ENCODE results near the gene UGT1A5.

UGT1A5 gene

DNA sequence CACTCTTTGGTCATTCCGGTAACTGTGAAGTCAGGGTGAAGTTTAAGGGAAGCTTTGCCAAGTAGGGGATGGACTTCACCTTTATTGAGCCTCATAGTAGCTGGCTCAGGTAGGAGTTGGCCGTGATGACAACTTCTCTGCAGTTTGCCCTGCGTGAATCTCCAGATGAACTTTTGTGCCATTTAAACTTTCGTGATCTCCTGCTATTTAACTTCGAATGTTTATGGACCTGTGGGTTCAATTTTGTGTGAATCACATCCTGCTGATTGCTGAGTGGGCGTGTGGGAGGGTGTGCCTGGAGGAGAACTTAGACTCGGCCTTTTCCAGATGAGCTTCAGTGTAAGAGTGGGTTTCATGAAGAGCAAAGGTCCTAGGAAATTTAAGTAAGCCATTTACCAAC lies 51.6 kb downstream of the UGT1A5 start:
- DNase-seq (ENCODE audit: low spot score in 2 of 2), result no peak
- Histone ChIP-seq H3K9me3 (no peaks in the 10 kb centered on the region), H3K4me1 (no peaks in the 10 kb centered on the region), H3K36me3 (replicated peaks) (no peaks in the 10 kb centered on the region), H3K4me3 (no peak overlapping the region), H3K27me3 (ENCODE audit: low read depth) (peaks cover 12% of the 10 kb centered on the region; the same call in 1 of the 2 replicates)
- in situ Hi-C loops (cut with MboI; ENCODE audit: low sequenced_read_pairs), result no loop called here

DNA sequence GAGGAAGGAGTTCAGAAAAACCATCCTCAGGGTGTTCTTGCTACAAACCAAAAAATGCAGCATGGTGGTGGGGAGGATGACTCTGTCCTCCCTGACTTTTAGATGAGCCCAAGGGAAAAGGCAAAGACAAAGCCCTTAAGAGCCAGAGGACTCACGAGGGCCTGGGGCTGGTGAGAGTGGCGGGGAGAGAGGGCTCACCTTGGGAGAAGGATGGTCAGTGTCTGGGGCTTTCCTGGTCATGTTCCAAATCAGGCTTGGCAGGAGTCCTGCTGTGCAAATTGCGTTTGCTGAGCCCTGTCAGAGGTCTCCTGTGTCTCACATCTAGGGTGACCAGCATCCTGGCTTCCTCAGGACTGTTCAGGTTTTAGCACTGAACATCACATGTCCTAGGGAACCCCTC lies 52.1 kb downstream of the UGT1A5 start:
- Histone ChIP-seq H3K4me1 (no peaks in the 10 kb centered on the region), H3K9me3 (no peaks in the 10 kb centered on the region), H3K27me3 (ENCODE audit: low read depth) (peaks cover 12% of the 10 kb centered on the region; the same call in 1 of the 2 replicates), H3K4me3 (no peak overlapping the region), H3K36me3 (replicated peaks) (no peaks in the 10 kb centered on the region)
- in situ Hi-C loops (cut with MboI; ENCODE audit: low sequenced_read_pairs), result no loop called here
- DNase-seq (ENCODE audit: low spot score in 2 of 2), result no peak

DNA sequence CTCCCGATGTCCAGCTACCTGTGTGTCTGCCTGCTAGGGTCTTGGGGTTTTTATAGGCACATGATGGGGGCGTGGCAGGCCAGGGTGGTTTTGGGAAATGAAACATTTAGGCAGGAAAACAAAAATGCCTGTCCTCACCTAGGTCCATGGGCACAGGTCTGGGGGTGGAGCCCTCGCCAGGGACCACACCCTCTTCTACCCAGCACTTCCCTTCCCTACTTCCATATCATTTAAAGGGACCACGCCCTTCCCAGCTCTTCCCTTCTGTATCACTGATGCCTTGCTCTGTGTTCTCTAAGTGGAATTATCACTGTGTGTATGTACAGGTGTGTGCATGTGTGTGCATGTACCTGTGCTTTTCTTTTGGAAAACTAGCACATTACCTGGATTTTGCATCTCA lies 53.7 kb downstream of the UGT1A5 start:
- in situ Hi-C loops (cut with MboI; ENCODE audit: low sequenced_read_pairs), result no loop called here
- Histone ChIP-seq H3K27me3 (ENCODE audit: low read depth) (peaks cover 12% of the 10 kb centered on the region; the same call in 1 of the 2 replicates), H3K4me1 (no peaks in the 10 kb centered on the region), H3K9me3 (no peaks in the 10 kb centered on the region), H3K4me3 (no peak overlapping the region), H3K36me3 (replicated peaks) (no peaks in the 10 kb centered on the region)
- no peak for DNase-seq (ENCODE audit: low spot score in 2 of 2)

DNA sequence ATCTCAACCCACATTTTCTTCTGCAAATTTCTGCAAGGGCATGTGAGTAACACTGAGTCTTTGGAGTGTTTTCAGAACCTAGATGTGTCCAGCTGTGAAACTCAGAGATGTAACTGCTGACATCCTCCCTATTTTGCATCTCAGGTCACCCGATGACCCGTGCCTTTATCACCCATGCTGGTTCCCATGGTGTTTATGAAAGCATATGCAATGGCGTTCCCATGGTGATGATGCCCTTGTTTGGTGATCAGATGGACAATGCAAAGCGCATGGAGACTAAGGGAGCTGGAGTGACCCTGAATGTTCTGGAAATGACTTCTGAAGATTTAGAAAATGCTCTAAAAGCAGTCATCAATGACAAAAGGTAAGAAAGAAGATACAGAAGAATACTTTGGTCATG lies 55.4 kb downstream of the UGT1A5 start:
- Histone ChIP-seq H3K9me3 (no peaks in the 10 kb centered on the region), H3K36me3 (replicated peaks) (no peaks in the 10 kb centered on the region), H3K27me3 (ENCODE audit: low read depth) (peaks cover 6% of the 10 kb centered on the region; the same call in 1 of the 2 replicates), H3K4me3 (no peak overlapping the region), H3K4me1 (no peaks in the 10 kb centered on the region)
- no peak for DNase-seq (ENCODE audit: low spot score in 2 of 2)
- in situ Hi-C loops (cut with MboI; ENCODE audit: low sequenced_read_pairs), result no loop called here

DNA sequence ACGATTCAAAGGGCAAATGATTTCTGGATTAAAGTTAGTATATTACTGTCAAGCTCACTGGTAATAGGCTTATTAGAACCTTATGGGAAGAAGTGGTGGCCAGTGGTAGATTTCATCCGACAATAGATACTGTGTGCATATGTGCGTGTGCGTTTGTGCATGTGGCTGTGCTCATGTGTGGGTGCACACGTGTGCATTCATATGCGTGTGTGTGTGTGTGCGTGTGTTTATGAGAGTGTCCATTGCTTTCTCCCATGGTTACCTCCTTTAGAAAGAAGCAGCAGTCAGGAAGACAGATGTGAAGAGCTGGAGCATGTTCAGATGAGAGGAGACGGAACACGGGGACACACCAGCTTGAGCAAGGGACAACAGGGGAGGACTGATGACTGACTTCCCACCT lies 56.6 kb downstream of the UGT1A5 start:
- in situ Hi-C loops (cut with MboI; ENCODE audit: low sequenced_read_pairs), result no loop called here
- no peaks in the 10 kb centered on the region for H3K9me3 ChIP-seq
- H3K4me3 ChIP-seq, result no peak overlapping the region
- H3K36me3 ChIP-seq (replicated peaks), result no peaks in the 10 kb centered on the region
- no peak for DNase-seq (ENCODE audit: low spot score in 2 of 2)
- no peaks in the 10 kb centered on the region for H3K27me3 ChIP-seq (ENCODE audit: low read depth)
- no peaks in the 10 kb centered on the region for H3K4me1 ChIP-seq

DNA sequence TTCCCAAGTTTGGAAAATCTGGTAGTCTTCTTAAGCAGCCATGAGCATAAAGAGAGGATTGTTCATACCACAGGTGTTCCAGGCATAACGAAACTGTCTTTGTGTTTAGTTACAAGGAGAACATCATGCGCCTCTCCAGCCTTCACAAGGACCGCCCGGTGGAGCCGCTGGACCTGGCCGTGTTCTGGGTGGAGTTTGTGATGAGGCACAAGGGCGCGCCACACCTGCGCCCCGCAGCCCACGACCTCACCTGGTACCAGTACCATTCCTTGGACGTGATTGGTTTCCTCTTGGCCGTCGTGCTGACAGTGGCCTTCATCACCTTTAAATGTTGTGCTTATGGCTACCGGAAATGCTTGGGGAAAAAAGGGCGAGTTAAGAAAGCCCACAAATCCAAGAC lies 59.4 kb downstream of the UGT1A5 start:
- in situ Hi-C loops (cut with MboI; ENCODE audit: low sequenced_read_pairs), result no loop called here
- no peaks in the 10 kb centered on the region for H3K27me3 ChIP-seq (ENCODE audit: low read depth)
- no peaks in the 10 kb centered on the region for H3K9me3 ChIP-seq
- DNase-seq (ENCODE audit: low spot score in 2 of 2), result no peak
- H3K36me3 ChIP-seq (replicated peaks), result no peaks in the 10 kb centered on the region
- H3K4me3 ChIP-seq, result no peak overlapping the region
- H3K4me1 ChIP-seq, result no peaks in the 10 kb centered on the region

DNA sequence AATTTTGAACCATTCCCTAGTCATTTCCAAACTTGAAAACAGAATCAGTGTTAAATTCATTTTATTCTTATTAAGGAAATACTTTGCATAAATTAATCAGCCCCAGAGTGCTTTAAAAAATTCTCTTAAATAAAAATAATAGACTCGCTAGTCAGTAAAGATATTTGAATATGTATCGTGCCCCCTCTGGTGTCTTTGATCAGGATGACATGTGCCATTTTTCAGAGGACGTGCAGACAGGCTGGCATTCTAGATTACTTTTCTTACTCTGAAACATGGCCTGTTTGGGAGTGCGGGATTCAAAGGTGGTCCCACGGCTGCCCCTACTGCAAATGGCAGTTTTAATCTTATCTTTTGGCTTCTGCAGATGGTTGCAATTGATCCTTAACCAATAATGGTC lies 59.9 kb downstream of the UGT1A5 start:
- Histone ChIP-seq H3K27me3 (ENCODE audit: low read depth) (no peaks in the 10 kb centered on the region), H3K36me3 (replicated peaks) (no peaks in the 10 kb centered on the region), H3K9me3 (no peaks in the 10 kb centered on the region), H3K4me3 (no peak overlapping the region), H3K4me1 (no peaks in the 10 kb centered on the region)
- DNase-seq (ENCODE audit: low spot score in 2 of 2), result no peak
- in situ Hi-C loops (cut with MboI; ENCODE audit: low sequenced_read_pairs), result no loop called here

GRCh38 chr2:233773854-233774253 lies 61.1 kb downstream of the UGT1A5 start:
- H3K27me3 ChIP-seq (ENCODE audit: low read depth), result no peaks in the 10 kb centered on the region; the same call in 1 of the 2 replicates

GRCh38 chr2:233775414-233775813 lies 62.7 kb downstream of the UGT1A5 start:
- Histone ChIP-seq H3K27me3 (ENCODE audit: low read depth) (no peaks in the 10 kb centered on the region; the same call in 1 of the 2 replicates), H3K4me1 (no peaks in the 10 kb centered on the region), H3K36me3 (replicated peaks) (no peaks in the 10 kb centered on the region), H3K9me3 (no peaks in the 10 kb centered on the region), H3K4me3 (no peak overlapping the region)
- in situ Hi-C loops (cut with MboI; ENCODE audit: low sequenced_read_pairs), result no loop called here
- DNase-seq (ENCODE audit: low spot score in 2 of 2), result no peak

More at GRCh38 chr2:233773854-233774253, 61.1 kb downstream of the UGT1A5 start:
- H3K9me3 ChIP-seq, result no peaks in the 10 kb centered on the region
- no peak overlapping the region for H3K4me3 ChIP-seq
- in situ Hi-C loops (cut with MboI; ENCODE audit: low sequenced_read_pairs), result no loop called here
- H3K36me3 ChIP-seq (replicated peaks), result no peaks in the 10 kb centered on the region
- DNase-seq (ENCODE audit: low spot score in 2 of 2), result no peak
- H3K4me1 ChIP-seq, result no peaks in the 10 kb centered on the region

DNA sequence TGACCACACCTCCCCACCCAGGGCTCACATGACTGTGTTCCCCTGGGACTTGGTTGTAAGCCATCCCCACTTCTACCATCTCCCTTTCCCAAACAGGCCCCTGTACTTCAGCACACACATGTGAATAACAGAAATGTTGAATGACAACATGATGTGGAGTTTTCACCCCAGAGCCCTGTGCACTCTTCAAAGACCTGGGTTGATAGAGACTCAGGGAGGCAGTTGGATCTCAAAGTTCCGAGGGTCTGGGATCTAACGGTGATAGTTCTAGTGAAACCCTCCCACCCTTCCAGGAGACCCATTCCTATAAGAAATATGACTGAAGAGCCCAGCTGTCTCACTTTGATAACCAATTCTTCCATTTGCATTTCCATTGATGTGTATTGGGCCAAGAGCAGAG lies 65.3 kb downstream of the UGT1A5 start, which contains the start of gene MROH2A:
MROH2A (plus strand) TSS at position 301 of the 400 bp plus-strand sequence. CDS start 1,029 bp downstream, outside the sequence.
- H3K27me3 ChIP-seq (ENCODE audit: low read depth), result peaks cover 5% of the 10 kb centered on the region
- in situ Hi-C loops (cut with MboI; ENCODE audit: low sequenced_read_pairs), result no loop called here
- no peak within 1 kb of the TSS for H3K4me3 ChIP-seq
- no peaks in the 10 kb centered on the region for H3K36me3 ChIP-seq (replicated peaks)
- H3K9me3 ChIP-seq, result no peaks in the 10 kb centered on the region
- no peaks in the 10 kb centered on the region for H3K4me1 ChIP-seq
- DNase-seq (ENCODE audit: low spot score in 2 of 2), result no peak

DNA sequence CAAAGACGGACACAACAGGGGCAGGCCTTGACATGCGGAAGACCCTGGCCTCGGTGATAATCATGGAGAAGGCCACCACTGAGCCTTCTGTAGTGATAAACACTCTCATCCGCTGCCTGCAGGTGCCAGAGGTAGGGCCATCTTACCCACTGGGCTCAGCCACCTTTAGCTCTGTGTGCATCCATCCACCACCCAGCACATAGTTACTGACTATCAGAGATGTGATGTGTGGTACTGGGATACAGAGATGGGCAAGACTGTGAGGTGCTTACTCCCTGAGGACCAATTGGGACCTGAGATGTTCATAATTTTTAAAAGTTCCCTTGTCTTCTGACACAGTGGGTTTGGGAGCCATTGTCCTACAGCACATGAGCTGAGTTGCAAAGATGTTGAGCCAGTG lies 67.0 kb downstream of the UGT1A5 start:
- DNase-seq (ENCODE audit: low spot score in 2 of 2), result no peak
- Histone ChIP-seq H3K9me3 (no peaks in the 10 kb centered on the region), H3K27me3 (ENCODE audit: low read depth) (peaks cover 5% of the 10 kb centered on the region), H3K4me1 (no peaks in the 10 kb centered on the region), H3K4me3 (no peak overlapping the region), H3K36me3 (replicated peaks) (no peaks in the 10 kb centered on the region)
- in situ Hi-C loops (cut with MboI; ENCODE audit: low sequenced_read_pairs), result no loop called here

- no peaks in the 10 kb centered on the region for H3K4me1 ChIP-seq
- H3K4me3 ChIP-seq, result no peak overlapping the region
- no peaks in the 10 kb centered on the region for H3K36me3 ChIP-seq (replicated peaks)
- no peak for DNase-seq (ENCODE audit: low spot score in 2 of 2)
- no peaks in the 10 kb centered on the region for H3K9me3 ChIP-seq
- in situ Hi-C loops (cut with MboI; ENCODE audit: low sequenced_read_pairs), result no loop called here
- peaks cover 5% of the 10 kb centered on the region for H3K27me3 ChIP-seq (ENCODE audit: low read depth)
Observed at GRCh38 chr2:233780771-233781170, 68.1 kb downstream of the UGT1A5 start.

DNA sequence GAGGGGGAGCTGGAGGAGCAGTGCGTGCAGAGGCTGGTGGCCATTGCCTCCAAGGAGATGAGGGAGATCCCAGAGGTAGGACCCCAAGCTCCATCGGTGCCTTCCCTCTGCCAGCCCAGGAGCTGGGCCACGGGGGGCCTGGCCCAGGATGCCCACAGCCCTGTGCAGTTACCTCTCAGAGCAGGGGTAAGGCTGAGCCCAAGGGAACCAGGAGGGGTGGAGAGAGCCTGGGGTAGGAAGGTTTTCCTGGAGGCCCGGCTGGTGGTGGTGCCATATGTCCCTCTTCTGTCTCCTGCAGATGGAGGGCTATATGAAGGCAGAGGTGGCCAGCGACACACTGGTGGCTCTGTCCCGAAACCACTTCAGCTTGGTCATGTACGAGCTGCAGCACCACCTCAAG lies 76.8 kb downstream of the UGT1A5 start:
- in situ Hi-C loops (cut with MboI; ENCODE audit: low sequenced_read_pairs), result no loop called here
- Histone ChIP-seq H3K4me3 (no peak overlapping the region), H3K36me3 (replicated peaks) (no peaks in the 10 kb centered on the region), H3K4me1 (no peaks in the 10 kb centered on the region), H3K27me3 (ENCODE audit: low read depth) (no peaks in the 10 kb centered on the region), H3K9me3 (no peaks in the 10 kb centered on the region)
- DNase-seq (ENCODE audit: low spot score in 2 of 2), result no peak

GRCh38 chr2:233791151-233791882 lies 78.6 kb downstream of the UGT1A5 start:
- no peaks in the 10 kb centered on the region for H3K36me3 ChIP-seq (replicated peaks)
- in situ Hi-C loops (cut with MboI; ENCODE audit: low sequenced_read_pairs), result no loop called here
- no peak overlapping the region for H3K4me3 ChIP-seq
- H3K4me1 ChIP-seq, result no peaks in the 10 kb centered on the region
- H3K9me3 ChIP-seq, result no peaks in the 10 kb centered on the region
- H3K27me3 ChIP-seq (ENCODE audit: low read depth), result no peaks in the 10 kb centered on the region
- no peak for DNase-seq (ENCODE audit: low spot score in 2 of 2)

All from HAP-1 (cell line).